Trophoblast cell (in vitro differentiated cells and primary cell): Measurements from ENCODE around the gene CMC4.

Experiments used
- DNase-seq, 2 donors: peaks; one replicate each; pipeline ENCODE4 v3.0.0-alpha.2; 2016
- H2AFZ ChIP-seq: 2 replicates; pipeline ENCODE4 v1.6.1; 2013; ENCODE audit warnings: low read length, moderate library complexity, mild to moderate bottlenecking; ENCODE audit not compliant: insufficient read depth, poor library complexity
- H2AK5ac ChIP-seq: 2 replicates; pipeline ENCODE4 v1.6.1; 2013; ENCODE audit warnings: mild to moderate bottlenecking, low read length
- H2BK120ac ChIP-seq: 2 replicates; pipeline ENCODE4 v1.6.1; 2013; ENCODE audit warnings: low read length, mild to moderate bottlenecking, moderate library complexity; ENCODE audit not compliant: insufficient read depth, poor library complexity
- H2BK12ac ChIP-seq: 2 replicates; pipeline ENCODE4 v1.6.1; 2013; ENCODE audit warnings: mild to moderate bottlenecking, low read length, moderate library complexity
- H2BK5ac ChIP-seq: 2 replicates; pipeline ENCODE4 v1.6.1; 2013; ENCODE audit warnings: low read length, low read depth, moderate library complexity, mild to moderate bottlenecking; ENCODE audit not compliant: poor library complexity
- H3K14ac ChIP-seq: 2 replicates; pipeline ENCODE4 v1.6.1; 2013; ENCODE audit warnings: mild to moderate bottlenecking, low read length
- H3K18ac ChIP-seq: 2 replicates; pipeline ENCODE4 v1.6.1; 2013; ENCODE audit warnings: mild to moderate bottlenecking, low read length
- H3K23ac ChIP-seq: 2 replicates; pipeline ENCODE4 v1.6.1; 2013; ENCODE audit warnings: low read length
- H3K27ac ChIP-seq: 2 replicates; pipeline ENCODE4 v1.5.1; 2013; ENCODE audit warnings: low read depth, mild to moderate bottlenecking, inconsistent platforms, low read length, moderate library complexity
- H3K27me3 ChIP-seq: 2 replicates; pipeline ENCODE4 v1.6.1; 2013; ENCODE audit warnings: inconsistent platforms, mild to moderate bottlenecking, low read length, moderate library complexity; ENCODE audit not compliant: insufficient read depth
- H3K36me3 ChIP-seq, 2 experiments: 1 replicate in 1 of 2; 2 replicates in 1 of 2; pipeline ENCODE4 v1.6.1; 2013; ENCODE audit warnings: low read length in 2 of 2, mild to moderate bottlenecking in 2 of 2, moderate library complexity in 1 of 2; ENCODE audit not compliant: insufficient read depth in 2 of 2, control insufficient read depth in 1 of 2
- H3K4ac ChIP-seq: 2 replicates; pipeline ENCODE4 v1.6.1; 2013; ENCODE audit warnings: low read depth, mild to moderate bottlenecking, low read length, moderate library complexity
- H3K4me1 ChIP-seq, 2 experiments: 1 replicate in 1 of 2; 2 replicates in 1 of 2; pipeline ENCODE4 v1.6.1; 2013; ENCODE audit warnings: low read length in 2 of 2, mild to moderate bottlenecking in 2 of 2, moderate library complexity in 1 of 2; ENCODE audit not compliant: insufficient read depth in 2 of 2, control insufficient read depth in 1 of 2
- H3K4me2 ChIP-seq: 2 replicates; pipeline ENCODE4 v1.6.1; 2013; ENCODE audit warnings: inconsistent platforms, mild to moderate bottlenecking, low read length, moderate library complexity
- H3K4me3 ChIP-seq: 2 replicates; pipeline ENCODE4 v1.5.1; 2013; ENCODE audit warnings: mild to moderate bottlenecking, low read depth, low read length, inconsistent platforms
- H3K79me1 ChIP-seq: one replicate; pipeline ENCODE4 v1.6.1; 2013; ENCODE audit warnings: low read length
- H3K79me2 ChIP-seq: 2 replicates; pipeline ENCODE4 v1.6.1; 2013; ENCODE audit warnings: low read length, mild to moderate bottlenecking; ENCODE audit not compliant: control insufficient read depth, insufficient read depth, poor library complexity
- H3K9ac ChIP-seq: 2 replicates; pipeline ENCODE4 v1.6.1; 2013; ENCODE audit warnings: mild to moderate bottlenecking, low read length
- H3K9me3 ChIP-seq: 2 replicates; pipeline ENCODE4 v1.6.1; 2013; ENCODE audit warnings: low read depth, mild to moderate bottlenecking, control low read depth, inconsistent platforms, low read length; ENCODE audit not compliant: insufficient read depth
- H4K12ac ChIP-seq: 2 replicates; pipeline ENCODE4 v1.6.1; 2013; ENCODE audit warnings: low read depth, mild to moderate bottlenecking, low read length, moderate library complexity
- H4K8ac ChIP-seq: 2 replicates; pipeline ENCODE4 v1.6.1; 2013; ENCODE audit warnings: low read depth, mild to moderate bottlenecking, low read length, moderate library complexity
- H4K91ac ChIP-seq: one replicate; pipeline ENCODE4 v1.6.1; 2013; ENCODE audit warnings: low read depth, mild to moderate bottlenecking, low read length, moderate library complexity
- WGBS: extraction: QIAGEN DNeasy Blood & Tissue Kit; methylation state at CpG from one replicate; pipeline ENCODE4 v1.1.7; 2013; ENCODE audit warnings: missing lambda C conversion rate; ENCODE audit not compliant: insufficient read length, insufficient coverage; ENCODE audit errors: extremely low coverage; 5-methylcytosine and 5-hydroxymethylcytosine counted together

Gene CMC4

DNA sequence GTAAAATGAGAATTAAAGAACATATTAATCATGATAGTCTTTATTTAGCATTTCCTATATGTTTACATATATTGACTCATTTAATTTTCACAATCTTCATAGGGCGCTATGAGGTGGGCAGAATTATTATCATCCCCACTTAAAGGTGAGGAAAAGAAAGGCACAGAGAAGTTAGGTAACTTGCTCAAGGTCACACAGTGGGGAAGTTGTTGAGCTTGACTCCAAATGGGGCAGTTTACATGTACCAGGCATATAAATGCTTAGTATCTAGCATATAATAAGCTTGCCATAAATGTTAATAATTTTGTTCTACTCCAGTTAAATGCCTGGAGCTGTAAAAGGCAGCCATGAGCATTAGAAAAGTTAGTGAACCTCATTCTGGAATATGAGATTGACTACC lies 1.5 kb downstream of the CMC4 start:
- Histone ChIP-seq H3K9me3 (no peaks in the 10 kb centered on the region), H3K9ac (no peak overlapping the region), H2AK5ac (no peak overlapping the region), H3K23ac (no peak overlapping the region), H3K79me1 (peaks cover 8% of the 10 kb centered on the region), H2BK120ac (no peak overlapping the region), H3K4ac (no peak overlapping the region), H3K79me2 (peaks cover 3% of the 10 kb centered on the region), H3K27ac (no peak overlapping the region), H2BK12ac (no peak overlapping the region), H3K18ac (no peak overlapping the region), H2AFZ (no peak overlapping the region), H4K12ac (no peak overlapping the region), H3K4me1 (peaks cover 4 to 5% of the 10 kb centered on the region in 2 experiments), H3K36me3 (no peaks in the 10 kb centered on the region), H3K4me2 (no peak overlapping the region), H4K8ac (no peak overlapping the region), H3K4me3 (no peak overlapping the region), H4K91ac (no peak overlapping the region), H3K27me3 (no peaks in the 10 kb centered on the region), H3K14ac (no peak overlapping the region), H2BK5ac (no peak overlapping the region)
- no peak for DNase-seq
- no CpG with 5 or more reads among the region's 1 CpG for WGBS

DNA sequence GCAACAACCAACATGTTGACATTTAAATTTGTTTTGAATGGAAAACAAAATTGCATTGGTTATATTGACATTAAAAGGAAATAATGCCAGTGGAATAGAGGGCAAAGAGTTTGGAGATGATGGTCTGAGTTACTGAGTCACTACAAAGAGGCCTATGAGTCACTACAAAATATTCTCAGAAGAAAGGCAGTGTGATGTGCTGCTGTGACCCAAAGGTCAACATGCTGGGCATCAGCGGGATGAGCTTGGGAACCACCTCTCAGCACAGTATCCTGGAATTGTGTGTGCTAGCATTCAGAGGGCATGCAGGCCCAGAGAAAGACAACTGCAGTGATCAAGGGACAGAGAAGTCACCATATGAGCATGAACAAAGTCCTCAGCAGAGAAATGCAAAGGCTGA lies 2.8 kb downstream of the CMC4 start:
- Histone ChIP-seq H3K9ac (no peak overlapping the region), H3K79me2 (peaks cover 3% of the 10 kb centered on the region), H4K12ac (no peak overlapping the region), H3K9me3 (no peaks in the 10 kb centered on the region), H3K4me3 (no peak overlapping the region), H3K4me1 (peaks cover 4 to 5% of the 10 kb centered on the region in 2 experiments), H3K27ac (no peak overlapping the region), H3K36me3 (no peaks in the 10 kb centered on the region), H3K23ac (no peak overlapping the region), H3K4ac (no peak overlapping the region), H3K79me1 (peaks cover 8% of the 10 kb centered on the region), H4K91ac (no peak overlapping the region), H2AK5ac (no peak overlapping the region), H2BK5ac (no peak overlapping the region), H2BK12ac (no peak overlapping the region), H3K4me2 (no peak overlapping the region), H2BK120ac (no peak overlapping the region), H3K14ac (no peak overlapping the region), H3K18ac (no peak overlapping the region), H4K8ac (no peak overlapping the region), H3K27me3 (no peaks in the 10 kb centered on the region), H2AFZ (no peak overlapping the region)
- no CpG with 5 or more reads among the region's 1 CpG for WGBS
- DNase-seq = peak; percentile 9 to 33

DNA sequence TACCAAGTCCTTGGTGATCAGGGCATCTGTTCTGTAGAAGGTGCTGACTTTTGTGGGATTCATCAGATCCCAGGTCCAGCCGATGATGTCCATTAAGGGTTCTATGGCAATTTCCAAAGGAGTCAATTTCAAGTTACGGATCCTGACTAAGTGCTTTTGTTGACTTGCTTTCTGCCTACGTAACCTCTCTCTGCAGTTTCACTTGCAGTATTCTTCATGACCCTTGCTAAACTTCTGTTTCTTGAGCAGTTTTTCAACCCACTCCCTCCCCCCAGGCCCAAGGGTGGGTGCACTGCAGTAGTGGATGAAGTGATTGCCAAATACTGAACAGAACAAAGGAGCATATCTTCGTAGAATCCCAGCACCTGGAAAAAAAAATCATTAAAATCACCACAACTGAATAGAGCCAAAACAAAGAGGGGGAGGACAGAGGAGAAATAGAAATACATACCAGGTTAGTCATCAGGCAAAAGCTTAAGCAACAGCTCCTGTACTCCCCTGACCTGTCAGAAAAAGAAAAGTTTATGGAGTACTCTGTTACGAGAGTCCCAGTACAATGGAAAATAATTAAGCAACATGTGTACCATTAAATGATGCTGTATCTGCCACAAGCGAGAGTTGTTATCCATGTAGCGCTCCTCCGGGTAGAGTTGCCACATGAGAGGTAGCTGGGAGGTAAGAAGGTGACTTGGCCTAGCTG lies 5.8 kb downstream of the CMC4 start:
- Histone ChIP-seq H3K18ac (no peak overlapping the region), H3K27me3 (no peaks in the 10 kb centered on the region), H4K12ac (no peak overlapping the region), H2BK12ac (no peak overlapping the region), H3K9ac (no peak overlapping the region), H3K27ac (no peak overlapping the region), H2AK5ac (no peak overlapping the region), H3K79me1 (no peaks in the 10 kb centered on the region), H3K4ac (no peak overlapping the region), H3K36me3 (peaks cover 2% of the 10 kb centered on the region in 2 experiments), H3K14ac (no peak overlapping the region), H3K9me3 (no peaks in the 10 kb centered on the region), H2BK120ac (no peak overlapping the region), H3K4me1 (peaks cover 3 to 4% of the 10 kb centered on the region in 2 experiments), H4K8ac (no peak overlapping the region), H3K79me2 (no peaks in the 10 kb centered on the region), H2BK5ac (no peak overlapping the region), H3K4me3 (no peak overlapping the region), H3K4me2 (no peak overlapping the region), H3K23ac (no peak overlapping the region), H2AFZ (no peak overlapping the region), H4K91ac (no peak overlapping the region)
- DNase-seq = no peak
- WGBS = no CpG with 5 or more reads among the region's 8 CpGs

DNA sequence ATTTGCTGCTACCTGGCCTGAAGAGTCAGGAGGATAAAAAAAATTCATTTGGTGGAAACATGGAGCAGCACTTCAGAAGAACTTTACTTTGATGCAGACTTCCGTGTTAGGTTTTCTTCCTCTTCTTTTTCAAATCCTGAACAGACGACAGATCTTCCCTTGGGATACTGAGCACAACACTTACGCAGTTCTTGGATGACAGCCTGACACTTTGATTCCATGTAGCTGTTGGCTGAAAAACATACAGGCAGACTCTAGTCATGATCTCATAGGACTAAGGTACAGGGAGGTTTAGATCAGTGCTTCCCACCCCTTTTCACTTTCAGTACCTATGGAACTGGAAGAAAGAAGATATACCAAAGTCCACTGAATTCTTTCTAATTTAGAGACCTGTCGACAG lies 9.2 kb downstream of the CMC4 start:
- no peaks in the 10 kb centered on the region for H3K9me3 ChIP-seq
- no peak overlapping the region for H4K12ac ChIP-seq
- peaks cover 5 to 7% of the 10 kb centered on the region in 2 experiments for H3K4me1 ChIP-seq
- no peak overlapping the region for H3K9ac ChIP-seq
- no peak overlapping the region for H2BK120ac ChIP-seq
- no peak overlapping the region for H3K14ac ChIP-seq
- H4K91ac ChIP-seq = no peak overlapping the region
- DNase-seq = no peak
- no peak overlapping the region for H3K23ac ChIP-seq
- no peak overlapping the region for H3K4ac ChIP-seq
- H2AFZ ChIP-seq = no peak overlapping the region
- H4K8ac ChIP-seq = no peak overlapping the region
- no peaks in the 10 kb centered on the region for H3K79me1 ChIP-seq
- no peak overlapping the region for H3K4me2 ChIP-seq
- no peak overlapping the region for H2BK12ac ChIP-seq
- H3K4me3 ChIP-seq = no peak overlapping the region
- H3K27ac ChIP-seq = no peak overlapping the region
- H3K36me3 ChIP-seq = peaks cover 2 to 3% of the 10 kb centered on the region in 2 experiments
- no peak overlapping the region for H2BK5ac ChIP-seq
- H3K27me3 ChIP-seq = no peaks in the 10 kb centered on the region
- no CpG with 5 or more reads among the region's 4 CpGs for WGBS
- no peak overlapping the region for H3K18ac ChIP-seq
- H2AK5ac ChIP-seq = no peak overlapping the region
- no peaks in the 10 kb centered on the region for H3K79me2 ChIP-seq
